MM.1S (cell line): ENCODE data around the gene COL18A1.
A peak's percentile ranks its signal among the peaks of the same experiment; 100 is the strongest.

Source experiments
- DNase-seq: peaks from one replicate; pipeline ENCODE4 v3.0.0-alpha.2; 2015
- H2AFZ ChIP-seq: fragments of 300-600 bp; sonication (generic); 2 replicates; pipeline ENCODE4 v1.6.0; 2016; ENCODE audit warnings: antibody characterized with exemption, low read length
- H3F3A ChIP-seq: fragments of 300-600 bp; sonication (generic); 2 replicates; pipeline ENCODE4 v1.6.1; 2016; ENCODE audit warnings: mild to moderate bottlenecking, antibody characterized with exemption, low read length, moderate library complexity, mixed read lengths; ENCODE audit not compliant: insufficient read depth
- H3K27ac ChIP-seq: fragments of 300-600 bp; sonication (generic); 2 replicates; pipeline ENCODE4 v1.5.1; 2016; ENCODE audit warnings: mild to moderate bottlenecking, low read length
- H3K27me3 ChIP-seq: fragments of 300-600 bp; sonication (generic); replicated peaks from 2 replicates; pipeline ENCODE4 v1.6.0; 2016; ENCODE audit warnings: low read length; ENCODE audit not compliant: insufficient read depth
- H3K36me3 ChIP-seq: fragments of 300-600 bp; sonication (generic); replicated peaks from 2 replicates; pipeline ENCODE4 v1.6.1; 2016; ENCODE audit warnings: mild to moderate bottlenecking, low read length, mixed read lengths; ENCODE audit not compliant: insufficient read depth
- H3K4me1 ChIP-seq: fragments of 300-600 bp; sonication (generic); 2 replicates; pipeline ENCODE4 v1.6.1; 2016; ENCODE audit warnings: low read length, mixed read lengths
- H3K4me2 ChIP-seq: fragments of 300-600 bp; sonication (generic); 2 replicates; pipeline ENCODE4 v1.6.0; 2016; ENCODE audit warnings: low read depth, low read length
- H3K4me3 ChIP-seq: fragments of 300-600 bp; sonication (generic); 2 replicates; pipeline ENCODE4 v1.5.1; 2016; ENCODE audit warnings: low read length, mixed read lengths
- H3K79me2 ChIP-seq: fragments of 300-600 bp; sonication (generic); 2 replicates; pipeline ENCODE4 v1.6.1; 2016; ENCODE audit warnings: mixed run types, low read length, mixed read lengths
- H3K9ac ChIP-seq: fragments of 300-600 bp; sonication (generic); 2 replicates; pipeline ENCODE4 v1.6.1; 2016; ENCODE audit warnings: low read length, mixed read lengths
- H3K9me2 ChIP-seq: fragments of 300-600 bp; sonication (generic); replicated peaks from 2 replicates; pipeline ENCODE4 v1.6.1; 2016; ENCODE audit warnings: mild to moderate bottlenecking, low read length, mixed read lengths; ENCODE audit not compliant: insufficient read depth
- H3K9me3 ChIP-seq: fragments of 300-600 bp; sonication (generic); replicated peaks from 2 replicates; pipeline ENCODE4 v1.6.1; 2016; ENCODE audit warnings: mild to moderate bottlenecking, low read length, mixed read lengths; ENCODE audit not compliant: insufficient read depth
- H4K20me1 ChIP-seq: fragments of 300-600 bp; sonication (generic); 2 replicates; pipeline ENCODE4 v1.6.1; 2016; ENCODE audit warnings: mild to moderate bottlenecking, low read length, moderate library complexity, mixed read lengths; ENCODE audit not compliant: insufficient read depth
- CTCF ChIP-seq: fragments of 300-600 bp; sonication (generic); IDR thresholded peaks from 2 replicates; pipeline ENCODE4 v1.5.1; 2016; ENCODE audit warnings: antibody characterized with exemption, low read length, mixed read lengths
- EZH2 ChIP-seq: fragments of 300-600 bp; sonication (generic); optimal IDR thresholded peaks from 2 replicates; pipeline ENCODE3; 2017; ENCODE audit warnings: low read depth, mild to moderate bottlenecking, antibody characterized with exemption, low read length, mixed read lengths
- EZH2phosphoT487 ChIP-seq: fragments of 300-600 bp; sonication (generic); IDR thresholded peaks from 2 replicates; pipeline ENCODE4 v1.6.1; 2018; ENCODE audit warnings: antibody characterized with exemption, low read length

The COL18A1 gene

GRCh38 chr21:45413922-45414321, 9.0 kb downstream of the COL18A1 start:
- H3F3A ChIP-seq: no peaks in the 10 kb centered on the region
- H3K9me3 ChIP-seq: no peaks in the 10 kb centered on the region
- TF ChIP-seq CTCF: no peak
- TF ChIP-seq EZH2phosphoT487: no peak
- H3K4me1 ChIP-seq: no peaks in the 10 kb centered on the region
- no peak overlapping the region for H3K9ac ChIP-seq
- H3K4me2 ChIP-seq: no peak overlapping the region
- no peak for DNase-seq
- H3K9me2 ChIP-seq: no peaks in the 10 kb centered on the region
- no peaks in the 10 kb centered on the region for H3K36me3 ChIP-seq
- no peak overlapping the region for H2AFZ ChIP-seq
- H3K79me2 ChIP-seq: no peaks in the 10 kb centered on the region
- H3K4me3 ChIP-seq: no peak overlapping the region
- H3K27ac ChIP-seq: no peak overlapping the region
- peaks cover 100% of the 10 kb centered on the region for H3K27me3 ChIP-seq
- H4K20me1 ChIP-seq: no peaks in the 10 kb centered on the region

- peaks cover 100% of the 10 kb centered on the region for H3K27me3 ChIP-seq
- DNase-seq: no peak
- H3K9me2 ChIP-seq: no peaks in the 10 kb centered on the region
- peak; percentile 37; the same call in 1 of the 2 replicates for TF ChIP-seq EZH2phosphoT487
- peak; percentile 72 for TF ChIP-seq EZH2
- TF ChIP-seq CTCF: no peak
- no peaks in the 10 kb centered on the region for H3K9me3 ChIP-seq
- H3F3A ChIP-seq: no peaks in the 10 kb centered on the region
- no peak overlapping the region for H3K27ac ChIP-seq
- H3K79me2 ChIP-seq: no peaks in the 10 kb centered on the region
- H3K9ac ChIP-seq: no peak overlapping the region
- H4K20me1 ChIP-seq: no peaks in the 10 kb centered on the region
- H3K4me1 ChIP-seq: no peaks in the 10 kb centered on the region
- no peaks in the 10 kb centered on the region for H3K36me3 ChIP-seq
- no peak overlapping the region for H2AFZ ChIP-seq
- H3K4me2 ChIP-seq: no peak overlapping the region
- H3K4me3 ChIP-seq: no peak overlapping the region
Measured at GRCh38 chr21:45414396-45415187, 9.6 kb downstream of the COL18A1 start.

- Histone ChIP-seq H3K27ac (no peak overlapping the region), H2AFZ (no peak overlapping the region), H3K79me2 (no peaks in the 10 kb centered on the region), H3K36me3 (no peaks in the 10 kb centered on the region), H3K9ac (no peak overlapping the region), H3K27me3 (peaks cover 100% of the 10 kb centered on the region), H3K4me1 (no peaks in the 10 kb centered on the region), H3K4me3 (no peak overlapping the region), H3K4me2 (no peak overlapping the region), H3K9me2 (no peaks in the 10 kb centered on the region), H3F3A (no peaks in the 10 kb centered on the region), H4K20me1 (no peaks in the 10 kb centered on the region), H3K9me3 (no peaks in the 10 kb centered on the region)
- no peak for DNase-seq
- TF ChIP-seq EZH2: no peak
- TF ChIP-seq EZH2phosphoT487: no peak
- no peak for TF ChIP-seq CTCF
Measured at GRCh38 chr21:45415188-45415942, 10.4 kb downstream of the COL18A1 start.
